Calu3 (cell line): Measurements from ENCODE around the gene MMUT. TPM values are rescaled to one million over a fixed set of nuclear protein-coding genes. Genes with fewer than 3 reads are reported as not detected.

Experiments used
- BruUV-seq: library from RNA; stranded (reverse); fragments of 400-500 nt; replicated peaks from 2 replicates; lab custom pipeline; 2021; lab: Mats Ljungman, UMichigan
- CTCF ChIA-PET: fragments of 300-600 bp; sonication (Branson Sonifier 250); formaldehyde crosslinking; loops from one replicate; lab custom pipeline; 2022; ENCODE audit warnings: antibody characterized with exemption; lab: Charles Lee
- DNase-seq: peaks from one replicate; pipeline ENCODE4 v3.0.0; 2022
- H3K27ac Mint-ChIP-seq: one replicate; pipeline ENCODE4 v1.8.0; 2022; ENCODE audit warnings: mixed read lengths; ENCODE audit not compliant: unreplicated experiment
- H3K27me3 Mint-ChIP-seq: one replicate; pipeline ENCODE4 v1.8.0; 2022; ENCODE audit warnings: mixed read lengths; ENCODE audit not compliant: unreplicated experiment
- H3K36me3 Mint-ChIP-seq: one replicate; pipeline ENCODE4 v1.8.0; 2022; ENCODE audit warnings: mild to moderate bottlenecking, moderate library complexity, mixed read lengths; ENCODE audit not compliant: insufficient read depth, unreplicated experiment
- H3K4me1 Mint-ChIP-seq: one replicate; pipeline ENCODE4 v1.8.0; 2022; ENCODE audit warnings: mild to moderate bottlenecking, low read depth, mixed read lengths; ENCODE audit not compliant: unreplicated experiment
- H3K4me3 Mint-ChIP-seq: one replicate; pipeline ENCODE4 v1.8.0; 2022; ENCODE audit warnings: mild to moderate bottlenecking, low read depth, moderate library complexity, mixed read lengths; ENCODE audit not compliant: unreplicated experiment
- H3K9me3 Mint-ChIP-seq: one replicate; pipeline ENCODE4 v1.8.0; 2022; ENCODE audit warnings: low read depth, mixed read lengths; ENCODE audit not compliant: unreplicated experiment
- intact Hi-C: fragments of 100-400 bp; cut with micrococcal nuclease; formaldehyde crosslinking; loops from one replicate; pipeline ENCODE4 v1.10.0; 2022; ENCODE audit not compliant: unreplicated experiment
- total RNA-seq: library from RNA; stranded (reverse); gene quantifications from 2 replicates; pipeline ENCODE4 v1.2.3, GENCODE V29; 2022
- TF ChIP-seq, protein P1 (sequence below): fragments of 200-600 bp; IDR thresholded peaks from one replicate; pipeline ENCODE4 v1.8.0; 2022; ENCODE audit warnings: antibody characterized with exemption; ENCODE audit not compliant: unreplicated experiment

Gene MMUT
- total RNA-seq, 1 experiment from 2014 or later, result 17.8 TPM

DNA sequence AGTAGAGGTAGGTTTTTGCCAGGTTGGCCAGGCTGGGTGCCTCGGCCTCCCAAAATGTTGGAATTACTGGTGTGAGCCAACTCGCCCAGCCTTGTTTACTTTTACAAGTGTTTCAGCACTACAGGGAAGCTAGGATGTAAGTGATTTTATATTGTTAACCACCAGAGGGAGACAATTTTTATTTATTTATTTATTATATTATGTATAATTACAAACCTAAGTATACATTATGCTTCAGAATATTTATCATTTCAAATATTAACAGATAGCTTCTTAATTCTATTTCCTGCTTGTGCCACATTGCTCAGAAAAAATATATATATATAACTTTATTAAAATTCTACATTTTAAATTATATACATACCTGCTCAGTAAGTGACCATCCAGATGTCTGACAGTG is 9.8 kb downstream of the MMUT start:
- peaks cover 6% of the 10 kb centered on the region for H3K36me3 Mint-ChIP-seq
- H3K4me1 Mint-ChIP-seq, result no peaks in the 10 kb centered on the region
- CTCF ChIA-PET, result interaction anchor here (0.8 to 0.9 kb wide), 2 partner anchors 79 to 97 kb away, joined by 3 to 4 read pairs; partner anchors contain the start of gene C6orf141
- intact Hi-C loops, result loop anchor here (1.0 to 5.0 kb wide), 2 partner anchors 79 to 394 kb away; no protein-coding TSS in a partner anchor
- TF ChIP-seq, protein P1, sequence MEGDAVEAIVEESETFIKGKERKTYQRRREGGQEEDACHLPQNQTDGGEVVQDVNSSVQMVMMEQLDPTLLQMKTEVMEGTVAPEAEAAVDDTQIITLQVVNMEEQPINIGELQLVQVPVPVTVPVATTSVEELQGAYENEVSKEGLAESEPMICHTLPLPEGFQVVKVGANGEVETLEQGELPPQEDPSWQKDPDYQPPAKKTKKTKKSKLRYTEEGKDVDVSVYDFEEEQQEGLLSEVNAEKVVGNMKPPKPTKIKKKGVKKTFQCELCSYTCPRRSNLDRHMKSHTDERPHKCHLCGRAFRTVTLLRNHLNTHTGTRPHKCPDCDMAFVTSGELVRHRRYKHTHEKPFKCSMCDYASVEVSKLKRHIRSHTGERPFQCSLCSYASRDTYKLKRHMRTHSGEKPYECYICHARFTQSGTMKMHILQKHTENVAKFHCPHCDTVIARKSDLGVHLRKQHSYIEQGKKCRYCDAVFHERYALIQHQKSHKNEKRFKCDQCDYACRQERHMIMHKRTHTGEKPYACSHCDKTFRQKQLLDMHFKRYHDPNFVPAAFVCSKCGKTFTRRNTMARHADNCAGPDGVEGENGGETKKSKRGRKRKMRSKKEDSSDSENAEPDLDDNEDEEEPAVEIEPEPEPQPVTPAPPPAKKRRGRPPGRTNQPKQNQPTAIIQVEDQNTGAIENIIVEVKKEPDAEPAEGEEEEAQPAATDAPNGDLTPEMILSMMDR, result peak; percentile 29
- no peak overlapping the region for H3K27ac Mint-ChIP-seq
- H3K27me3 Mint-ChIP-seq, result no peaks in the 10 kb centered on the region
- no peaks in the 10 kb centered on the region for H3K9me3 Mint-ChIP-seq
- no peak for DNase-seq
- BruUV-seq, result no TSS peak
- no peak overlapping the region for H3K4me3 Mint-ChIP-seq

DNA sequence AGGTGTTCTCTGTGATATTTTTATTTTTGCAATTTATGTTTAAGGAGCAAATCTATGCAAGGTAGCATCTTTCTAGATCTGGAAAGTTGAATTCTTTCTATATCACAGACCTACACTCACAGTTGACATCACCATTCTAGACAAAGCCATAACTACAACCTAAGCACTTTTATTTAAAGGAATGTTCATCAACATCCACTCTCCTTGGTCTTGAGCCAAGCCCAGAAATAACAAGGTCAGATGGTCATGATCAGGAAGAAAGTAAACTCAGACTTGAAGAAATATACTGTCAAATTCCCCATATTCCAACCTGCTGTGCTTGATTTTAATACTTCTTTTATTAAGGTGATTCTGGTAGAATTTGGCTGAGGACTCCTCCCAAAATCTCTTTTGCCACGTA is 32.2 kb downstream of the MMUT start:
- no peaks in the 10 kb centered on the region for H3K9me3 Mint-ChIP-seq
- H3K4me1 Mint-ChIP-seq, result no peaks in the 10 kb centered on the region
- H3K36me3 Mint-ChIP-seq, result no peaks in the 10 kb centered on the region
- TF ChIP-seq, protein P1, result no peak
- no peaks in the 10 kb centered on the region for H3K27me3 Mint-ChIP-seq
- no peak for DNase-seq
- no peak overlapping the region for H3K27ac Mint-ChIP-seq
- no peak overlapping the region for H3K4me3 Mint-ChIP-seq
- intact Hi-C loops, result no loop called here
- no TSS peak for BruUV-seq
- CTCF ChIA-PET, result no interaction called here

DNA sequence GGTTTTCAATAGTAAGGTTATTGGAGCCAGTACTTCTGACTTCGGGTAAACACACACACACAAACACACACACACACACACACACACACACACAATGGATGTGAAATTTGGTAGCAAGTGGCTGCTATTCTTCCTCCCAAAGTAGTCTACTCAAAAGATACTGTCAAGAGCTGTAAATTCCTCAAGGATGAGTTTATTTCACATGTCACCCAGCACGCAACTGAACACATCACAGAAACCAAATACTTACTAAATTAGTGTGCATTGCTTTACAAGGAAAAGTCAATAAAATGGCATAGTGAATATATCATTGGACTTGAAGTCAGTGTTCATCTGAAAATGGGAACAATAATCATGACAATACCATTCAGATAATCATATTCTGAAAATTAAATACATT is 32.9 kb downstream of the MMUT start:
- TF ChIP-seq, protein P1, result no peak
- no peak overlapping the region for H3K4me3 Mint-ChIP-seq
- no TSS peak for BruUV-seq
- CTCF ChIA-PET, result interaction anchor here (0.7 kb wide), 1 partner anchor 675 kb away, joined by 3 read pairs; no protein-coding TSS in a partner anchor
- no peak for DNase-seq
- H3K27ac Mint-ChIP-seq, result no peak overlapping the region
- no peaks in the 10 kb centered on the region for H3K27me3 Mint-ChIP-seq
- H3K4me1 Mint-ChIP-seq, result no peaks in the 10 kb centered on the region
- no peaks in the 10 kb centered on the region for H3K9me3 Mint-ChIP-seq
- intact Hi-C loops, result no loop called here
- H3K36me3 Mint-ChIP-seq, result no peaks in the 10 kb centered on the region

- Mint-ChIP-seq H3K27ac (no peak overlapping the region), H3K4me1 (no peaks in the 10 kb centered on the region), H3K36me3 (no peaks in the 10 kb centered on the region), H3K9me3 (no peaks in the 10 kb centered on the region), H3K27me3 (no peaks in the 10 kb centered on the region), H3K4me3 (no peak overlapping the region)
- intact Hi-C loops, result loop anchor here (2.0 to 5.0 kb wide), 3 partner anchors 657 to 1635 kb away; no protein-coding TSS in a partner anchor
- no TSS peak for BruUV-seq
- CTCF ChIA-PET, result interaction anchor here (1.0 to 1.9 kb wide), 2 partner anchors 14 to 1636 kb away, joined by 3 to 6 read pairs; no protein-coding TSS in a partner anchor
- DNase-seq, result no peak
- TF ChIP-seq, protein P1, result peak; percentile 34
Observed at GRCh38 chr6:49423817-49424216, 39.2 kb downstream of the MMUT start.
